Measurements from ENCODE around the gene ZNF385B. TPM values are rescaled to one million over a fixed set of nuclear protein-coding genes. Genes with fewer than 3 reads are reported as not detected.

ZNF385B gene
- total RNA-seq, 3 donors from 2014 or later (not counting 1 experiment from before 2014, with no cell fraction given) = 0.54 TPM; not detected in 2

DNA sequence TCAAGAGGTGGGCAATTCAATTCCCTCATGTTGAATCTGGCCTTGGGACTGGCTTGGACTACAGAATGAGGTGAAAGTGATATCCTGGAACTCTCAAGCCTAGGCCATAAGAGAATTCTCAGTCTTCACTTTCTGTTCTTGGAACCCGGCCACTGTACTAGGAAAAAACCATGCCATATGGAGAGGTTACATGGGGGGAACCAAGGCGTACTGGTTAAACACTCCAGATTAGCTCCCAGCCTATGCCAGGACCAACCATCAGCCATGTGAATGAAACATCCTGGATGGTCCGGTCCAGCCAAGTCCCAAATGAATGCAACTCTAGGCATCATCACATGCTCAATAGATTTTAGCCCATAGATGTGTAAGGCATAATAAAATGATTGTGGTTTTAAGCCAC is 56.4 kb downstream of the ZNF385B start:
- Histone ChIP-seq H3K27ac (ENCODE audit: low read length) (no peak overlapping the region), H3K4me1 (ENCODE audit: control insufficient read depth, insufficient read depth, low read length) (no peaks in the 10 kb centered on the region), H3K27me3 (ENCODE audit: control insufficient read depth, insufficient read depth, low read length) (no peaks in the 10 kb centered on the region), H3K9me3 (ENCODE audit: control insufficient read depth, insufficient read depth, low read length) (no peaks in the 10 kb centered on the region), H3K4me3 (ENCODE audit: low read length) (no peak overlapping the region), H3K36me3 (ENCODE audit: control insufficient read depth, insufficient read depth, low read length) (no peaks in the 10 kb centered on the region)
- Mint-ChIP-seq H3K27ac (no peak overlapping the region), H3K9me3 (peaks cover 0 to 2% of the 10 kb centered on the region in 2 donors), H3K4me3 (no peak overlapping the region), H3K36me3 (no peaks in the 10 kb centered on the region), H3K4me1 (no peaks in the 10 kb centered on the region), H3K27me3 (ENCODE audit: low read depth in 2 of 2) (peaks cover 0 to 3% of the 10 kb centered on the region in 2 donors)
- ATAC-seq = no peak
- intact Hi-C loops (cut with micrococcal nuclease) = no loop called here
- TF ChIP-seq, protein P1, sequence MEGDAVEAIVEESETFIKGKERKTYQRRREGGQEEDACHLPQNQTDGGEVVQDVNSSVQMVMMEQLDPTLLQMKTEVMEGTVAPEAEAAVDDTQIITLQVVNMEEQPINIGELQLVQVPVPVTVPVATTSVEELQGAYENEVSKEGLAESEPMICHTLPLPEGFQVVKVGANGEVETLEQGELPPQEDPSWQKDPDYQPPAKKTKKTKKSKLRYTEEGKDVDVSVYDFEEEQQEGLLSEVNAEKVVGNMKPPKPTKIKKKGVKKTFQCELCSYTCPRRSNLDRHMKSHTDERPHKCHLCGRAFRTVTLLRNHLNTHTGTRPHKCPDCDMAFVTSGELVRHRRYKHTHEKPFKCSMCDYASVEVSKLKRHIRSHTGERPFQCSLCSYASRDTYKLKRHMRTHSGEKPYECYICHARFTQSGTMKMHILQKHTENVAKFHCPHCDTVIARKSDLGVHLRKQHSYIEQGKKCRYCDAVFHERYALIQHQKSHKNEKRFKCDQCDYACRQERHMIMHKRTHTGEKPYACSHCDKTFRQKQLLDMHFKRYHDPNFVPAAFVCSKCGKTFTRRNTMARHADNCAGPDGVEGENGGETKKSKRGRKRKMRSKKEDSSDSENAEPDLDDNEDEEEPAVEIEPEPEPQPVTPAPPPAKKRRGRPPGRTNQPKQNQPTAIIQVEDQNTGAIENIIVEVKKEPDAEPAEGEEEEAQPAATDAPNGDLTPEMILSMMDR (IDR thresholded peaks at IDR 0.05) = no peak
- 80% methylated on average over 3 of the region's 3 CpGs for WGBS (ENCODE audit: insufficient coverage)
- no peak for DNase-seq

DNA sequence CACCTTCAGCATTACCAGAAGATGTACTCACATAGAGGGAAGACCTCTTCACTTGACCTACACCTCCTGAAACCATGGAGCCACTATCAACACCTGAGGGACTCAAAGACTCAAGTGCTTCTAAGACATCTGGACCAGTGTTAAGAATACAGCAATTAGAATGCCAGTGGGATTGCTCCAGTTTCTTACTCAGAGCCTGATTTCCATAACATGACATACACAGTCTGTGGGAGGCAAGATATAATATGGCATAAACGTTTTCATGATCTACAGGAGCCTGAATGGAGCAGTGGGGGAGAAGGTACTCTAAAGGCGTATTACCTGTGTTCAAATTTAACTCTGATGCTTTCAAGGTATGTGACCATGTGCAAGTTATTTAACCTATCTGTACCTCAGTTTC is 57.2 kb downstream of the ZNF385B start:
- no peak overlapping the region for H3K27ac Mint-ChIP-seq

DNA sequence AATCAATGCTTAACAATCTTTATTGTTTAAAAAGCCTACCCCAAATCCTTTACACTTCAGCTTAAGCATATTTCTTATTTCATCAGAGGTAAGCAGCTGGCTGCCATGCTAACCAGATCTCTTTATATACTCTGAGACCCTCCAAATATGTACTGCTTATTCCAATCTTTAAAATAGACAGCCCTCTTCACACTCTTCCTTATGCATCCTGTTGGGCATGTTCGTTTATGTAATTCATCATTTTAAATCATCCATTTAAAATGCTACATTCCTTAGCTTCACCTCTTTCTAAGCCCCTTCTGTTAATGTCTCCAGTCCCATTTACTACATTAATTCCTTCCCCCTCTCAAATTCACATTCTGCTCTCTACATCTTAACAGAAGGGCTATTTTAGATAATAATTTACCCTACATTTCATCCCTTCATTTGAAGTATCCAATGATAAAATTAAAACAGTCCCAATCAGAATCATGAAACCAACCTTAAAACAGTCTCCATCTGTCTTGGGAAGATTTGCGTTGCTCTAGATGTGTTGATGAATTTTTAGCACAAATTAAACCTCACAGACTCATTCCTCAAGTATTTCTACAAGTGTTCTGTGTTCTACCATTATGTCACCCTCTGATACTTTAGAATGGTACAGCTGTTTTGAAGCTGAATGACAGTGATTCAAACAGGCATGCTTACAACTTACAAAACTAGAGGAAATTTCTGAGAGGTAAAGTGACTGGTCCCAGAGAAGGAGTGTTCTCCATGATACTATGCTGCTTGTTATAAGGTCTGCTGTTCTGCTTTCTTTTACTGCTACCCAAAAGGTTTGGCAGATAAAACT is 59.1 kb downstream of the ZNF385B start:
- H3K4me1 Mint-ChIP-seq = no peaks in the 10 kb centered on the region
- intact Hi-C loops (cut with micrococcal nuclease) = no loop called here
- ATAC-seq (no peak), DNase-seq (no peak)
- H3K9me3 ChIP-seq (ENCODE audit: control insufficient read depth, insufficient read depth, low read length) = no peaks in the 10 kb centered on the region
- no peak overlapping the region for H3K4me3 Mint-ChIP-seq
- WGBS (ENCODE audit: insufficient coverage) = 72% methylated on average over 1 of the region's 2 CpGs
- peaks cover 0 to 2% of the 10 kb centered on the region in 2 donors for H3K9me3 Mint-ChIP-seq
- H3K27me3 ChIP-seq (ENCODE audit: control insufficient read depth, insufficient read depth, low read length) = no peaks in the 10 kb centered on the region
- peaks cover 0 to 3% of the 10 kb centered on the region in 2 donors for H3K27me3 Mint-ChIP-seq (ENCODE audit: low read depth in 2 of 2)
- no peak overlapping the region for H3K27ac ChIP-seq (ENCODE audit: low read length)
- TF ChIP-seq, protein P1 (IDR thresholded peaks at IDR 0.05) = no peak
- no peak overlapping the region for H3K27ac Mint-ChIP-seq
- no peaks in the 10 kb centered on the region for H3K36me3 Mint-ChIP-seq
- H3K4me3 ChIP-seq (ENCODE audit: low read length) = no peak overlapping the region
- no peaks in the 10 kb centered on the region for H3K4me1 ChIP-seq (ENCODE audit: control insufficient read depth, insufficient read depth, low read length)
- no peaks in the 10 kb centered on the region for H3K36me3 ChIP-seq (ENCODE audit: control insufficient read depth, insufficient read depth, low read length)

More for the DNA sequence above, 57.2 kb downstream of the ZNF385B start:
- Mint-ChIP-seq H3K36me3 (no peaks in the 10 kb centered on the region), H3K4me1 (no peaks in the 10 kb centered on the region), H3K9me3 (peaks cover 0 to 2% of the 10 kb centered on the region in 2 donors), H3K4me3 (no peak overlapping the region), H3K27me3 (ENCODE audit: low read depth in 2 of 2) (peaks cover 0 to 3% of the 10 kb centered on the region in 2 donors)
- ATAC-seq (no peak), DNase-seq (no peak)
- no peaks in the 10 kb centered on the region for H3K4me1 ChIP-seq (ENCODE audit: control insufficient read depth, insufficient read depth, low read length)
- intact Hi-C loops (cut with micrococcal nuclease) = no loop called here
- no peak overlapping the region for H3K4me3 ChIP-seq (ENCODE audit: low read length)
- no peak overlapping the region for H3K27ac ChIP-seq (ENCODE audit: low read length)
- TF ChIP-seq, protein P1 (IDR thresholded peaks at IDR 0.05) = no peak
- 100% methylated on average over 1 of the region's 2 CpGs for WGBS (ENCODE audit: insufficient coverage)
- no peaks in the 10 kb centered on the region for H3K27me3 ChIP-seq (ENCODE audit: control insufficient read depth, insufficient read depth, low read length)
- H3K9me3 ChIP-seq (ENCODE audit: control insufficient read depth, insufficient read depth, low read length) = no peaks in the 10 kb centered on the region
- H3K36me3 ChIP-seq (ENCODE audit: control insufficient read depth, insufficient read depth, low read length) = no peaks in the 10 kb centered on the region
